ENCODE results near the gene RPS6KA3.

DNA sequence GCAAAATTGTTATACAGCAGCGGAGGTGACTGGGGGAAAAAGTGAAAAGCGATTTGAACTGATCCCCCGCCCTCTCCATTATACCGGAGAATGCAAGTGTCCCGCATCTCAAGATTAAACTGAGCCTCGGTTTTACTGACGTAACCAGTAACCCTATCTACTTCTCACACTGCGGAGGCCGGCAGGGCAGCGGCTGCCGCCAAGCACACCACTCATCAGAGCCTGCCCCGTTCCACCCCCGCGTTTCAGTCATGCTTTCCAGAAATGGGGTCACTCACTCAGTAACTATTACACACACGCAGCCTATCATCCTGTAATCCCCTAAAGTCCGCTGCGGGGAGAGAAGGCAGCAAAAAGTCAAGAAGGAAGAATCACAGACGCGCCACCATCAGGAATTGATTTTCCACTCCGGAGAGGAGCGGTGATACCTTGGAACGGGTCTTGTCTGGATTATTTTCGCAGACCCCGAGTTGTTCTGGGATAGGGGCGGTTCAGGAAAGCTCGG is 1.4 kb downstream of the RPS6KA3 start:
- TF ChIP-seq, protein P1, sequence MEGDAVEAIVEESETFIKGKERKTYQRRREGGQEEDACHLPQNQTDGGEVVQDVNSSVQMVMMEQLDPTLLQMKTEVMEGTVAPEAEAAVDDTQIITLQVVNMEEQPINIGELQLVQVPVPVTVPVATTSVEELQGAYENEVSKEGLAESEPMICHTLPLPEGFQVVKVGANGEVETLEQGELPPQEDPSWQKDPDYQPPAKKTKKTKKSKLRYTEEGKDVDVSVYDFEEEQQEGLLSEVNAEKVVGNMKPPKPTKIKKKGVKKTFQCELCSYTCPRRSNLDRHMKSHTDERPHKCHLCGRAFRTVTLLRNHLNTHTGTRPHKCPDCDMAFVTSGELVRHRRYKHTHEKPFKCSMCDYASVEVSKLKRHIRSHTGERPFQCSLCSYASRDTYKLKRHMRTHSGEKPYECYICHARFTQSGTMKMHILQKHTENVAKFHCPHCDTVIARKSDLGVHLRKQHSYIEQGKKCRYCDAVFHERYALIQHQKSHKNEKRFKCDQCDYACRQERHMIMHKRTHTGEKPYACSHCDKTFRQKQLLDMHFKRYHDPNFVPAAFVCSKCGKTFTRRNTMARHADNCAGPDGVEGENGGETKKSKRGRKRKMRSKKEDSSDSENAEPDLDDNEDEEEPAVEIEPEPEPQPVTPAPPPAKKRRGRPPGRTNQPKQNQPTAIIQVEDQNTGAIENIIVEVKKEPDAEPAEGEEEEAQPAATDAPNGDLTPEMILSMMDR (IDR thresholded peaks at IDR 0.05): no peak
- TF ChIP-seq EZH2 (IDR thresholded peaks at IDR 0.05; ENCODE audit: borderline replicate concordance, insufficient read depth, low read depth, low read length, poor library complexity, severe bottlenecking): no peak
